Vagina (tissue), 2 donors: ENCODE data around the gene ATXN1. TPM values are rescaled to one million over a fixed set of nuclear protein-coding genes. Genes with fewer than 3 reads are reported as not detected.

ENCODE experiments used
- DNase-seq, 2 donors: peaks; one replicate each; pipeline ENCODE4 v3.0.0-alpha.2; 2017; ENCODE audit errors: extremely low spot score in 2 of 2
- H3K27ac ChIP-seq: fragments of 200-600 bp; sonication (generic); one replicate; pipeline ENCODE4 v1.5.1; 2019
- H3K27me3 ChIP-seq: fragments of 200-600 bp; sonication (generic); one replicate; pipeline ENCODE4 v1.5.1; 2019
- H3K36me3 ChIP-seq, 2 donors: fragments of 200-600 bp; sonication (generic); one replicate each; pipeline ENCODE4 v1.5.1; 2017 to 2019
- H3K4me1 ChIP-seq: fragments of 200-600 bp; sonication (generic); one replicate; pipeline ENCODE4 v1.5.1; 2019
- H3K4me3 ChIP-seq, 2 donors: fragments of 200-600 bp; sonication (generic); 1 replicate in 1 of 2; 2 replicates in 1 of 2; pipeline ENCODE4 v1.5.1; 2016 to 2019
- H3K9me3 ChIP-seq: fragments of 200-600 bp; sonication (generic); one replicate; pipeline ENCODE4 v1.5.1; 2019
- CTCF ChIP-seq, 3 experiments: fragments of 450-650 bp in 2 of 3; fragments of 200-600 bp in 1 of 3; sonication (generic) in 1 of 3; IDR thresholded peaks; one replicate each; pipeline ENCODE4 v1.5.1; 2017 to 2019; ENCODE audit warnings: antibody characterized with exemption in 3 of 3, mild to moderate bottlenecking in 2 of 3, moderate library complexity in 2 of 3
- POLR2A ChIP-seq, 2 donors: fragments of 450-650 bp; IDR thresholded peaks; one replicate each; pipeline ENCODE4 v1.6.1; 2017; ENCODE audit warnings: antibody characterized with exemption in 2 of 2, mild to moderate bottlenecking in 2 of 2, moderate library complexity in 2 of 2
- POLR2AphosphoS5 ChIP-seq, 2 donors: sonication (generic); formaldehyde crosslinking; IDR thresholded peaks; one replicate each; pipeline ENCODE4 v1.9.0; 2017; ENCODE audit warnings: antibody characterized with exemption in 2 of 2, mild to moderate bottlenecking in 2 of 2, low read depth in 1 of 2; ENCODE audit not compliant: insufficient read depth in 1 of 2
- intact Hi-C: fragments of 100-400 bp; cut with DNase I; formaldehyde crosslinking; loops from one replicate; pipeline ENCODE4 v1.15.1; 2023
- total RNA-seq: library from RNA; depleted of rRNA; stranded (reverse); fragments of >200 nt; gene quantifications from one replicate; pipeline ENCODE4 v1.2.3, GENCODE V29; 2016

The ATXN1 gene
- total RNA-seq, 1 donor from 2014 or later: 43.2 TPM

GRCh38 chr6:16355238-16355637, 406.0 kb downstream of the ATXN1 start:
- TF ChIP-seq POLR2A (IDR thresholded peaks at IDR 0.05) (no peak), CTCF (IDR thresholded peaks at IDR 0.05) (no peak), POLR2AphosphoS5 (IDR thresholded peaks at IDR 0.05; ENCODE audit: insufficient read depth in 1 of 2, low read depth in 1 of 2) (no peak)
- Histone ChIP-seq H3K27ac (no peak overlapping the region), H3K4me3 (no peak overlapping the region), H3K27me3 (no peaks in the 10 kb centered on the region), H3K9me3 (no peaks in the 10 kb centered on the region), H3K36me3 (no peaks in the 10 kb centered on the region), H3K4me1 (peaks cover 11% of the 10 kb centered on the region)
- intact Hi-C loops: no loop called here
- DNase-seq: no peak

- intact Hi-C loops: no loop called here
- Histone ChIP-seq H3K9me3 (no peaks in the 10 kb centered on the region), H3K27me3 (no peaks in the 10 kb centered on the region), H3K4me1 (peaks cover 10% of the 10 kb centered on the region), H3K27ac (no peak overlapping the region), H3K36me3 (no peaks in the 10 kb centered on the region), H3K4me3 (no peak overlapping the region)
- DNase-seq: no peak
- TF ChIP-seq POLR2A (IDR thresholded peaks at IDR 0.05) (no peak), CTCF (IDR thresholded peaks at IDR 0.05) (no peak), POLR2AphosphoS5 (IDR thresholded peaks at IDR 0.05; ENCODE audit: insufficient read depth in 1 of 2, low read depth in 1 of 2) (no peak)
These were observed 406.6 kb downstream of the ATXN1 start for GRCh38 chr6:16354692-16355091.

GRCh38 chr6:16352821-16353438, 408.3 kb downstream of the ATXN1 start:
- H3K27me3 ChIP-seq: no peaks in the 10 kb centered on the region
- H3K4me1 ChIP-seq: peaks cover 10% of the 10 kb centered on the region
- TF ChIP-seq POLR2AphosphoS5 (IDR thresholded peaks at IDR 0.05; ENCODE audit: insufficient read depth in 1 of 2, low read depth in 1 of 2) (no peak), POLR2A (IDR thresholded peaks at IDR 0.05) (no peak), CTCF (IDR thresholded peaks at IDR 0.05) (no peak)
- H3K9me3 ChIP-seq: no peaks in the 10 kb centered on the region
- H3K4me3 ChIP-seq: no peak overlapping the region
- DNase-seq: no peak
- H3K36me3 ChIP-seq: no peaks in the 10 kb centered on the region
- H3K27ac ChIP-seq: peak overlapping the region; percentile 66
- intact Hi-C loops: no loop called here

GRCh38 chr6:16352258-16352635, 409.0 kb downstream of the ATXN1 start:
- Histone ChIP-seq H3K36me3 (no peaks in the 10 kb centered on the region), H3K4me1 (peaks cover 10% of the 10 kb centered on the region), H3K9me3 (no peaks in the 10 kb centered on the region), H3K27ac (peak overlapping the region; percentile 66), H3K27me3 (no peaks in the 10 kb centered on the region), H3K4me3 (no peak overlapping the region)
- DNase-seq: no peak
- TF ChIP-seq POLR2AphosphoS5 (IDR thresholded peaks at IDR 0.05; ENCODE audit: insufficient read depth in 1 of 2, low read depth in 1 of 2): no peak
- TF ChIP-seq POLR2A (IDR thresholded peaks at IDR 0.05): no peak
- TF ChIP-seq CTCF (IDR thresholded peaks at IDR 0.05): no peak
- intact Hi-C loops: no loop called here

GRCh38 chr6:16349544-16349943, 411.7 kb downstream of the ATXN1 start:
- intact Hi-C loops: no loop called here
- H3K4me3 ChIP-seq: no peak overlapping the region
- no peak overlapping the region for H3K27ac ChIP-seq
- no peaks in the 10 kb centered on the region for H3K27me3 ChIP-seq
- no peaks in the 10 kb centered on the region for H3K36me3 ChIP-seq
- no peak for TF ChIP-seq CTCF (IDR thresholded peaks at IDR 0.05)
- TF ChIP-seq POLR2AphosphoS5 (IDR thresholded peaks at IDR 0.05; ENCODE audit: insufficient read depth in 1 of 2, low read depth in 1 of 2): no peak
- no peak for DNase-seq
- peaks cover 29% of the 10 kb centered on the region for H3K4me1 ChIP-seq
- no peaks in the 10 kb centered on the region for H3K9me3 ChIP-seq
